Upper lobe of left lung (tissue), 4 donors: ENCODE results near the gene SEMA5A.

ENCODE experiments used
- POLR2A ChIP-seq, 4 donors: fragments of 450-650 bp; IDR thresholded peaks; one replicate each; pipeline ENCODE4 v1.5.1; 2016 to 2017; ENCODE audit warnings: antibody characterized with exemption in 4 of 4, mild to moderate bottlenecking in 2 of 4
- TF ChIP-seq, protein P1 (sequence below), 6 experiments: fragments of 450-650 bp in 4 of 6; fragments of 200-600 bp in 2 of 6; sonication (generic) in 2 of 6; IDR thresholded peaks; one replicate each; pipeline ENCODE4 v1.5.1; 2016 to 2019; ENCODE audit warnings: antibody characterized with exemption in 6 of 6

GRCh38 chr5:9553561-9553960, 7.7 kb upstream of the SEMA5A start:
- TF ChIP-seq, protein P1, sequence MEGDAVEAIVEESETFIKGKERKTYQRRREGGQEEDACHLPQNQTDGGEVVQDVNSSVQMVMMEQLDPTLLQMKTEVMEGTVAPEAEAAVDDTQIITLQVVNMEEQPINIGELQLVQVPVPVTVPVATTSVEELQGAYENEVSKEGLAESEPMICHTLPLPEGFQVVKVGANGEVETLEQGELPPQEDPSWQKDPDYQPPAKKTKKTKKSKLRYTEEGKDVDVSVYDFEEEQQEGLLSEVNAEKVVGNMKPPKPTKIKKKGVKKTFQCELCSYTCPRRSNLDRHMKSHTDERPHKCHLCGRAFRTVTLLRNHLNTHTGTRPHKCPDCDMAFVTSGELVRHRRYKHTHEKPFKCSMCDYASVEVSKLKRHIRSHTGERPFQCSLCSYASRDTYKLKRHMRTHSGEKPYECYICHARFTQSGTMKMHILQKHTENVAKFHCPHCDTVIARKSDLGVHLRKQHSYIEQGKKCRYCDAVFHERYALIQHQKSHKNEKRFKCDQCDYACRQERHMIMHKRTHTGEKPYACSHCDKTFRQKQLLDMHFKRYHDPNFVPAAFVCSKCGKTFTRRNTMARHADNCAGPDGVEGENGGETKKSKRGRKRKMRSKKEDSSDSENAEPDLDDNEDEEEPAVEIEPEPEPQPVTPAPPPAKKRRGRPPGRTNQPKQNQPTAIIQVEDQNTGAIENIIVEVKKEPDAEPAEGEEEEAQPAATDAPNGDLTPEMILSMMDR (IDR thresholded peaks at IDR 0.05), result no peak
- no peak for TF ChIP-seq POLR2A (IDR thresholded peaks at IDR 0.05)
